OCI-M2 (cell line): ENCODE data around the gene TUSC2.

ENCODE experiments used
- DNase-seq: peaks from one replicate; lab custom pipeline; 2025; ENCODE audit not compliant: unreplicated experiment; lab: John Stamatoyannopoulos, UW

TUSC2 gene

DNA sequence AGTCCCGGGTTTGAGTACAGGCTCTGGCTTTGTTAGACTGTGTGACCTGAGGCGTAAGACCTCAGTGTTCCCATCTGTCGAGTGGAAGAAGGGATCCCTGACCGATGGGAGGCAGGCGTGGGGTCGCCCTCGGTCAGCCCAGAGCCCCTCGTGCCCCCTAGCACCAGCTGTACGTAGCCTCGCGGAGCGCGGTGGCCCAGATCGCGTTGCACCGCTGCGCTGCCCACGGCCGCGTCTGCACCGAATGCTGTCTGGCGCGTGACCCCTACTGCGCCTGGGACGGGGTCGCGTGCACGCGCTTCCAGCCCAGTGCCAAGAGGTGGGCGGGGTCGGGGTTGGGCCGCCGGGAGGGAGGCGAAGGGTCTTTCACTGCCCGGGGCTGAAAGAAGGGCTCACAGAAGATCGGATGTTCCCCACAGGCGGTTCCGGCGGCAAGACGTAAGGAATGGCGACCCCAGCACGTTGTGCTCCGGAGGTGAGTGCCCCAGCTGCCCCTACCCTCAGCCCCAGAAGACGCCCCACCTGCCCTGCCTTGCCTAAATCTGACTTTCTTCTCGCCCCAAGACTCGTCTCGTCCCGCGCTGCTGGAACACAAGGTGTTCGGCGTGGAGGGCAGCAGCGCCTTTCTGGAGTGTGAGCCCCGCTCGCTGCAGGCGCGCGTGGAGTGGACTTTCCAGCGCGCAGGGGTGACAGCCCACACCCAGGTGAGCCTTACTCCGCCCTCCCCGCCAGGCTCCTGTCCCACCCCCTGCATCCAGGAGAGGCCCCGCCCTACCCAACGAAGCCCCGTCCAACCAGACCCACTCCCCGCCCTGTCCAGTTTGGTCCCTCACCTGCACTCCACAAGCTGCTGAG is 52.7 kb downstream of the TUSC2 start:
- DNase-seq: no peak
